Measurements from ENCODE around the gene KIF16B. TPM values are rescaled to one million over a fixed set of nuclear protein-coding genes. Genes with fewer than 3 reads are reported as not detected.

KIF16B gene
- total and polyA plus RNA-seq, 2 donors (not counting 3 experiments of a cell fraction or from before 2014, with no cell fraction given): 2.9 to 8.8 TPM

DNA sequence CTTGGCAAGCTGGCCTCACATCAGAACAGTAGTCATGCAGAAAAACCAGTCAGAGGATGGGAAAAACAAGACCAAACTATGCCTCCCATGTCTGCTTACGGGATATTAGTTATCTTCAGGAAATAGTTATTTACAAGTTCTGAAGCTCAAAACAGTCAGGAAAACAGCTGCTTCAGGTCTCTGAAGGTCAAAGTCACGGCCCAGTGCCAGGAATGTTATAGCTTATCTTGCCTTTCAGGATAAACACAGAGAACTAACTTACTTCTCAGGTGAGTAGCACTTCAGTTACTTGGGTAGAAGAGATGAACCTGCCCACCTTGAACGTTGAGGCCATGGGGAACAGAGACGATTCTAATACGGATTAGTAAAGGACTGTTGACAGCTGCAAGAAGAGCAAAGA lies 310.7 kb downstream of the KIF16B start:
- POLR2A ChIA-PET: no interaction called here
- Histone ChIP-seq H3K9ac (replicated peaks; ENCODE audit: extremely low read depth, insufficient read depth, low read length) (no peak overlapping the region), H3K36me3 (ENCODE audit: control insufficient read depth in 2 of 2, extremely low read depth in 1 of 2, insufficient read depth in 2 of 2, low read length in 2 of 2) (no peaks in the 10 kb centered on the region), H4K20me1 (replicated peaks; ENCODE audit: control insufficient read depth, extremely low read depth, insufficient read depth, low read length) (no peaks in the 10 kb centered on the region), H3K79me2 (ENCODE audit: control insufficient read depth, insufficient read depth, low read length) (no peaks in the 10 kb centered on the region), H3K4me3 (replicated peaks in 1 of 3; ENCODE audit: insufficient read depth in 1 of 3, low read depth in 1 of 3, low read length in 3 of 3) (no peak overlapping the region), H3K4me1 (ENCODE audit: control insufficient read depth, extremely low read depth, insufficient read depth, low read length) (no peaks in the 10 kb centered on the region), H3K27ac (ENCODE audit: insufficient read depth, low read depth, low read length) (no peak overlapping the region), H3K4me2 (ENCODE audit: insufficient read depth, low read length) (no peak overlapping the region), H3K9me3 (replicated peaks; ENCODE audit: control insufficient read depth, insufficient read depth, low read length) (peaks cover 4% of the 10 kb centered on the region), H2AFZ (ENCODE audit: low read depth, low read length) (no peak overlapping the region), H3K9me1 (replicated peaks; ENCODE audit: control insufficient read depth, extremely low read depth, insufficient read depth, low read length) (no peaks in the 10 kb centered on the region), H3K27me3 (ENCODE audit: control insufficient read depth in 2 of 2, insufficient read depth in 2 of 2, low read length in 2 of 2) (no peaks in the 10 kb centered on the region)
- FAIRE-seq (no peak), DNase-seq (ENCODE audit: low read depth, low spot score) (no peak)
- BruUV-seq (replicated peaks): no TSS peak
- CTCF ChIA-PET: no interaction called here
- dilution Hi-C loops (cut with MboI; ENCODE audit: extremely low pct_ligation_motif_present, low sequenced_read_pairs): no loop called here
- TF ChIP-seq JUN (IDR thresholded peaks at IDR 0.05; ENCODE audit: borderline replicate concordance, insufficient read depth, insufficient read length, low read depth): no peak
- intact Hi-C loops (cut with micrococcal nuclease): no loop called here

DNA sequence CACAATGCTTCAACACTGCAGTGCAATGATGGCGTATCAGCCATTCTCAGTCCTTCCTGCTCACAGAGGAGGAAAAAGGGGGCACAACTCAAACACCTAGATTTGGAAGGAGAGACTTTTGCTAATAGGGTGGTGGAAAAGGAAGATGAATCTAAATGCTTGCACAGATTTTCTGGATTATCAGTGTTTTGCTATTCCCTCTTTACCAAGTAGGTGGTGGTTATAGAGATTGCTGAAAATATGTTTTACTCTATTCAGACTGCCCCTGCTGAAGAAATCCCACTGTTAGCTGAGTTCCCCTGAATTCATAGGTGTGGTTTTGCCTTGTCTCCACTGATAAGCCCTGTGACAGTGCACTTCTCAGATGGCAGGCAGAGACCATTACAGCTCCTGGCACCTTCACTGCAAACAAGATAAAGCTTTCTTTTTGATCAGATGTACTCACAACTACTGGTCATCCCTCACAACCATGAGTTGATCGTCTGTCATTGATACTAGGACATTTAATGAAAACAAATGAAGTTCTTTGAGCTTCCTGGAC lies 311.4 kb downstream of the KIF16B start:
- Histone ChIP-seq H3K9me1 (replicated peaks; ENCODE audit: control insufficient read depth, extremely low read depth, insufficient read depth, low read length) (no peaks in the 10 kb centered on the region), H3K36me3 (ENCODE audit: control insufficient read depth in 2 of 2, extremely low read depth in 1 of 2, insufficient read depth in 2 of 2, low read length in 2 of 2) (no peaks in the 10 kb centered on the region), H3K4me3 (replicated peaks in 1 of 3; ENCODE audit: insufficient read depth in 1 of 3, low read depth in 1 of 3, low read length in 3 of 3) (no peak overlapping the region), H4K20me1 (replicated peaks; ENCODE audit: control insufficient read depth, extremely low read depth, insufficient read depth, low read length) (no peaks in the 10 kb centered on the region), H3K9ac (replicated peaks; ENCODE audit: extremely low read depth, insufficient read depth, low read length) (no peak overlapping the region), H3K9me3 (replicated peaks; ENCODE audit: control insufficient read depth, insufficient read depth, low read length) (no peaks in the 10 kb centered on the region), H3K27ac (ENCODE audit: insufficient read depth, low read depth, low read length) (no peak overlapping the region), H3K27me3 (ENCODE audit: control insufficient read depth in 2 of 2, insufficient read depth in 2 of 2, low read length in 2 of 2) (no peaks in the 10 kb centered on the region), H3K4me1 (ENCODE audit: control insufficient read depth, extremely low read depth, insufficient read depth, low read length) (no peaks in the 10 kb centered on the region), H3K79me2 (ENCODE audit: control insufficient read depth, insufficient read depth, low read length) (no peaks in the 10 kb centered on the region), H3K4me2 (ENCODE audit: insufficient read depth, low read length) (no peak overlapping the region), H2AFZ (ENCODE audit: low read depth, low read length) (no peak overlapping the region)
- ChIA-PET POLR2A (no interaction called here), CTCF (no interaction called here)
- dilution Hi-C loops (cut with MboI; ENCODE audit: extremely low pct_ligation_motif_present, low sequenced_read_pairs): no loop called here
- intact Hi-C loops (cut with micrococcal nuclease): no loop called here
- no peak for TF ChIP-seq POLR2A (IDR thresholded peaks at IDR 0.05; ENCODE audit: low read depth, low read length)
- no peak for TF ChIP-seq POLR2AphosphoS5 (IDR thresholded peaks at IDR 0.05; ENCODE audit: insufficient read depth, low read depth, low read length)
- TF ChIP-seq, protein P1, sequence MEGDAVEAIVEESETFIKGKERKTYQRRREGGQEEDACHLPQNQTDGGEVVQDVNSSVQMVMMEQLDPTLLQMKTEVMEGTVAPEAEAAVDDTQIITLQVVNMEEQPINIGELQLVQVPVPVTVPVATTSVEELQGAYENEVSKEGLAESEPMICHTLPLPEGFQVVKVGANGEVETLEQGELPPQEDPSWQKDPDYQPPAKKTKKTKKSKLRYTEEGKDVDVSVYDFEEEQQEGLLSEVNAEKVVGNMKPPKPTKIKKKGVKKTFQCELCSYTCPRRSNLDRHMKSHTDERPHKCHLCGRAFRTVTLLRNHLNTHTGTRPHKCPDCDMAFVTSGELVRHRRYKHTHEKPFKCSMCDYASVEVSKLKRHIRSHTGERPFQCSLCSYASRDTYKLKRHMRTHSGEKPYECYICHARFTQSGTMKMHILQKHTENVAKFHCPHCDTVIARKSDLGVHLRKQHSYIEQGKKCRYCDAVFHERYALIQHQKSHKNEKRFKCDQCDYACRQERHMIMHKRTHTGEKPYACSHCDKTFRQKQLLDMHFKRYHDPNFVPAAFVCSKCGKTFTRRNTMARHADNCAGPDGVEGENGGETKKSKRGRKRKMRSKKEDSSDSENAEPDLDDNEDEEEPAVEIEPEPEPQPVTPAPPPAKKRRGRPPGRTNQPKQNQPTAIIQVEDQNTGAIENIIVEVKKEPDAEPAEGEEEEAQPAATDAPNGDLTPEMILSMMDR (IDR thresholded peaks at IDR 0.05; ENCODE audit: extremely low read depth in 1 of 2, insufficient read depth in 1 of 2, low read depth in 1 of 2, low read length in 2 of 2): no peak
- TF ChIP-seq FOS (IDR thresholded peaks at IDR 0.05; ENCODE audit: borderline replicate concordance, insufficient read depth, low read length): no peak
- TF ChIP-seq, protein P2, sequence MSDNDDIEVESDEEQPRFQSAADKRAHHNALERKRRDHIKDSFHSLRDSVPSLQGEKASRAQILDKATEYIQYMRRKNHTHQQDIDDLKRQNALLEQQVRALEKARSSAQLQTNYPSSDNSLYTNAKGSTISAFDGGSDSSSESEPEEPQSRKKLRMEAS (IDR thresholded peaks at IDR 0.05; ENCODE audit: insufficient read depth, insufficient read length): no peak
- no peak for TF ChIP-seq JUN (IDR thresholded peaks at IDR 0.05; ENCODE audit: borderline replicate concordance, insufficient read depth, insufficient read length, low read depth)
- no peak for TF ChIP-seq GATA2 (IDR thresholded peaks at IDR 0.05; ENCODE audit: insufficient read depth, insufficient read length, low read depth, low read length)
- no peak for TF ChIP-seq MYC (IDR thresholded peaks at IDR 0.05; ENCODE audit: low read depth, low read length)
- no peak for TF ChIP-seq EZH2 (IDR thresholded peaks at IDR 0.05; ENCODE audit: borderline replicate concordance, low read depth, low read length, severe bottlenecking)
- DNase-seq (ENCODE audit: low read depth, low spot score) (no peak), FAIRE-seq (no peak)
- no TSS peak for BruUV-seq (replicated peaks)
